Endometrial microvascular endothelial cells (primary cell): ENCODE results near the gene MOB3C. TPM values are rescaled to one million over a fixed set of nuclear protein-coding genes. Genes with fewer than 3 reads are reported as not detected.
"Not testable (repeated sequence)": the region's sequence is repeated elsewhere in the genome, so short reads cannot be mapped to it uniquely, and the experiment has no call there.

Experiments
- in situ Hi-C: cut with HindIII; loops from 2 replicates; pipeline ENCODE4 v1.10.0; 2017; ENCODE audit warnings: low sequenced_read_pairs, low pct_unique_long_range_greater_than_20kb; ENCODE audit errors: inconsistent ontology term
- total RNA-seq: library from RNA; depleted of rRNA; stranded (reverse); fragments of >200 nt; gene quantifications from one replicate; pipeline ENCODE4 v1.2.3, GENCODE V29; 2015; ENCODE audit errors: inconsistent ontology term

Gene MOB3C
- 3.3 TPM for total RNA-seq

DNA sequence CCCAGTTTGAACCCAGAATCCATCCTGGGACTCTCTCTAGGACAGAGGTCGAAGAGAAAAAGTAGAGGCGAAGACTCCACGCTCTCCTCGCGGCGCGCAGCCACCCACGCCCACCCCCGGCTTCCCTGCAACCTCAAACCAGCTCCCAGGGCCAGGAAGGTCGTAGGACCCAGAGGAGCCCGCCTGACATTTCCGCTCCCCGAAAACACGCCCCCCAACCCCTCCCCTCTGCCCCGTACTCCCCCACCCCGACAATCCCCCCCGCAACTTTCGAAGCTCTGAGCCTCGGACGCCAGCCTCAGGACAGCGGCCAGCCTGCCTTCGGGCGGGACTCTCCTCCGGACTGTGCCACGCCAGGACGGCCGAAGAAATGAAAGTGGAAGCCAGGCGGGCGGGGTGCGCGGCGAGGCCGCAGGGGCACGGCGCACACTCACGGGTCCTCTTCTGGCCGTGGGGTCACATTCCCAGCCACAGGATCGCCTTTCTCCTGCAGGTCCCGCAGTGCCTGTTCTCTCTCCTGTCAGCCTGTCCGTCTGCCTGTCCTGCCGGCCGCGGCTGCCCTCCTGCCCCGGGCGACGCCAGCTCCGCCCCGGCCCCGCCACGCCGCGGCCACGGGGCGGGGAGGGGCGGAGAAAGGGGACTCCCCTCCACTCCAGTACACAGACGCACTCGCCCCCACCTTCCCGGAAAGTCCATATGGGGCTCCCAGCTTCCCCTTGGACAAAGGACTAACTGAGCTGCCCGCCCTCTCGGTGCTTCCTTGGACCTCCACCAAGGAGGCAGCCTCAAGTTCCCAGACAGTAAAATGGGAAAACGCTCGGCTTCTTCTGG lies at the start of gene MOB3C:
Gene MOB3C (minus strand): TSS at position 535 of the 831 bp plus-strand sequence. CDS start 3,490 bp downstream, outside the sequence.
- in situ Hi-C loops, result no loop called here

DNA sequence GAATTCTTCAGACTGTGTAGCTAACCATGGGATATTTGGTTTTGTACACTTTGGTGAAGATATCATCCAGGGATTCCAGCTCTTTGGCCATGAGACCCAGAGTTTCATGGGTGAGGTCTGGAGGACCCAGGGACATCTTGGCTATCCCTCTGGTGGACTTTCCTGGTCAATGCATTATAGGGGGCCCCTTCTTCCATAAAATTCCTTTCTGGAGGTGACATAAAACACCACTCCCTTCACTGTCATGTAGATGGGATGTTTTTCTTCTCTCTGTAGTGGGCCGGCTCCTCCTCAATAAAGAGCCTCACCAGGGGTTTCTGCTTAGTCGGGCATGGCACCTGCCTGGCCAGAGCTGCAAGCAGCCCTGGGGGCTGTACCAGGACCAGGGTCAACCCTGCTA lies 49.4 kb upstream of the MOB3C start:
- in situ Hi-C loops, result no loop called here

DNA sequence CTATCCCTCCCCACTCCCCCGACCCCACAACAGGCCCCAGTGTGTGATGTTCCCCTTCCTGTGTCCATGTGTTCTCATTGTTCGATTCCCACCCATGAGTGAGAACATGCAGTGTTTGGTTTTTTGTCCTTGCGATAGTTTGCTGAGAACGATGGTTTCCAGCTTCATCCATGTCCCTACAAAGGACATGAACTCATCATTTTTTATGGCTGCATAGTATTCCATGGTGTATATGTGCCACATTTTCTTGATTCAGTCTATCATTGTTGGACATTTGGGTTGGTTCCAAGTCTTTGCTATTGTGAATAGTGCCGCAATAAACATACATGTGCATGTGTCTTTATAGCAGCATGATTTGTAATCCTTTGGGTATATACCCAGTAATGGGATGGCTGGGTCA lies 46.3 kb upstream of the MOB3C start:
- in situ Hi-C loops, result not testable (repeated sequence)

DNA sequence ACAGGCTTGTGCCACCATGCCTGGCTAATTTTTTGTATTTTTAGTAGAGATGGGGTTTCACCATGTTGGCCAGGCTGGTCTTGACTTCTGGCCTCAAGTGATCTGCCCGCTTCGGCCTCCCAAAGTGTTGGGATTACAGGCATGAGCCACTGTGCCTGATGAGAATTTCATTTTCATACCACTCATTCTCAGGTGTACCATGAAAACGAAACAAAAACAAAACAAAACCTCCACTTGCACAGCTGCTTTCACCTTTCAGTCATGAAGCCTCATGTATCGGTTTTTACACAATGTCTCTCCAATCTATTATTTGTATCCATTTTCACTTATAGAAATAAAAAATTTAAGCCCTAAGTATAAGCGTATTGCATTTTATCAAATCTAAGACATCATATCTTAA lies 43.5 kb upstream of the MOB3C start:
- in situ Hi-C loops, result not testable (repeated sequence)

DNA sequence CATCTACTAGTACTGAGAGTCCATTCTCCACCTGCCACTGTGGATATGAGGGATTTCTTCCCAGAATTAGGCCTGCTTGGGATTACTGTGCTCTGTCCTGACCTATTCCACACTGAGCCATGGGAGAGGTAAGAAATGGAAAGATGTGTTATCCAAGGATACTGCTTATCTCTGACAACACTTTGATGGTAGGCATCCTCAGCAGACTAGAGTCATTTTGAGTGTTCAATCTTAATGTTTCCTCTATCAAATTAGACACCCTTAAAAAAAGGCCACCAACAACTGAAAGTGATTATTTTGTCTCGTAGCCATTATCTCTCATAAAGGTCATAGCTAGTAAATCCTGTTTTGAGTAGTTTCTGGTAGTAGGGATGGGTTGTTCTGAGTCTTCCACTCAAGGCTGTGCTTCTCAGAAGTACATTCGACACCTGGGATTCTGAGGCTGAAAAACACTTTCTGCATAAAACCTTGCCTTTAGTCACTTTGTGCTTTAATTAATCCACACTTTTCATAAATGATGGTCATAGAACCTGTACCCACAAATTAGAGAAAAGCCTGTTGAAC lies 42.8 kb upstream of the MOB3C start:
- in situ Hi-C loops, result no loop called here

DNA sequence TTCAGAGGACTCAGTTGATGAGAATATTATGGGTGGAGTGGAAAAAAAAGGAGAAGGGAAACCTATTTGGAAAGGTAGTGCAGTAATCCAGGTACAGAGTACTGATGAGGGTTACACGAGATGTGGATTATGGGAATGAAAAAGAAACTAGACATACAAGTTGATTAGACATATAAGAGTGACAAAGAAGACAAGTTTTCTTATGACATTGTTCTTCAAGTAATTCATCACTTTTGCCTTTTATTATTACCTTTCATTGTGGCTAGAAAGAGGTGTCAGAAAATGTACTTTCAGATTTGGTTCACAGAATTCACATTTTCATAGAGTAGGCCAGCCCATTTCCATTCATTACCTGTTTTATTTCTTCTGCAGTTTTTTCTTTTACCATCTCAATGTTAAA lies 41.2 kb upstream of the MOB3C start:
- in situ Hi-C loops, result no loop called here

DNA sequence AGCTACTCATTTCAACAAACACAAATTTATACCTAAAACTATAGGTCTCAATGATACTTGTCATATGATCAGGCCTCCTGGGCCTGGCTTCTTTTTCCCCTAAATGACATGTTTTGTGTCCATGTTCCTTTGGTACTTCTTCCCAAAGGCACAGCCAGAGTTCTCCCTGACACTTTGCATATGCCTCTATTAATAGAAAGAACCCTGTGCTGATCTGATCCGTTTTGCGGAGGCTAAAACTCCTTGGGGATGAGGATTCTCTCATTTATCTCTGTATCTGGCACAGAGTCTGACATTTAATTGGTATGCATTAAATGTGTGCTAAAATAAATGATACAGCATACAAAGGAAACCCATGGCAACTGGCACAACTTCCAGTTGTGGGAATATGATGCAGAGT lies 40.0 kb upstream of the MOB3C start:
- in situ Hi-C loops, result no loop called here

DNA sequence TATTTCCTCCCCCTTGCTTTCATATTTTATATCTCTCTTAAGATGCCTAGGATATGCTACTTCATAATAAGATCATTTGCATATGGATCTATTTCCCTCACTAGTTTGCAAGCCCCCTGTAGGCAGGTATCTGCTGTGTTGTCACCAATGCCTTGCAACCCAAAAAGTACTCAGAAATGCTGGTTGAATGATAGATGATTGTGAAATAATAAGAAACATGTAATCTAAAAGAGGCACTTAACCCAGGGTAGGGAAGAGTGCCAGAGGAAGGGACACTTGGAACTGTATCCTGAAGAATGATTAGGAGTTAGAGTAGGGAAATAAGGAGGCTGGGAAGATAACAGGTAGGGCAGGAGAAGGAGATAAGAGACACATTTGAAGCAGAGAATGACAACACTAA lies 39.2 kb upstream of the MOB3C start:
- in situ Hi-C loops, result no loop called here

DNA sequence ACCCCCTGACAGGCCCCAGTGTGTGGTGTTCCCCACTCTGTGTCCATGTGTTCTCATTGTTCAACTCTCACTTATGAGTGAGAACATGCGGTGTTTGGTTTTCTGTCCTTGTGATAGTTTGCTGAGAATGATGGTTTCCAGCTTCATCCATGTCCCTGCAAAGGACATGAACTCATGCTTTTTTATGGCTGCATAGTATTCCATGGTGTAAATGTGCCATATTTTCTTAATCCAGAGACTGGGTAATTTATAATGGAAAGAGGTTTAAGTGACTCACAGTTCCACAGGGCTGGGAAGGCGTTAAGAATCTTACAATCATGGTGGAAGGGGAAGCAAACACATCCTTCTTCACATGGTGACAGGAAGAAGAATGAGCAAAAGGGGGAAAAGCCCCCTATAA lies 38.1 kb upstream of the MOB3C start:
- in situ Hi-C loops, result not testable (repeated sequence)

DNA sequence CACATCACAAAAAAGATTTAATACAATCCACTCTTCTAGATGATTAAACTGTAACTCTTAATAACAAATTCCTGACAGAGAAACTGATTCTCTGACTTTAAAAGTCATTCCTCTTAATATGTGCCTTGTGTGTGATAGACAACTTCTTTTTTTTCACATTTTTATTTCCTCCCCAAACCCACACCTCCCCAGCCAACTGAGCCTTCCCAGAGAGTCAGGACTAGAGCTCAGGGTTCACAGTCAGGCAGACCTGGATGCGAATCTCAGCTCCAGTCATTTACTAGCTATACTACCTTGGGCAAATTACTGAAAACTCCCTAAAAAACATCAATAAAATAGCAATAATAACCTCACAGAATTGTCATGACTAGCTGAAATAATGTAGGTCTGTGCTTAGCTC lies 37.4 kb upstream of the MOB3C start:
- in situ Hi-C loops, result no loop called here

DNA sequence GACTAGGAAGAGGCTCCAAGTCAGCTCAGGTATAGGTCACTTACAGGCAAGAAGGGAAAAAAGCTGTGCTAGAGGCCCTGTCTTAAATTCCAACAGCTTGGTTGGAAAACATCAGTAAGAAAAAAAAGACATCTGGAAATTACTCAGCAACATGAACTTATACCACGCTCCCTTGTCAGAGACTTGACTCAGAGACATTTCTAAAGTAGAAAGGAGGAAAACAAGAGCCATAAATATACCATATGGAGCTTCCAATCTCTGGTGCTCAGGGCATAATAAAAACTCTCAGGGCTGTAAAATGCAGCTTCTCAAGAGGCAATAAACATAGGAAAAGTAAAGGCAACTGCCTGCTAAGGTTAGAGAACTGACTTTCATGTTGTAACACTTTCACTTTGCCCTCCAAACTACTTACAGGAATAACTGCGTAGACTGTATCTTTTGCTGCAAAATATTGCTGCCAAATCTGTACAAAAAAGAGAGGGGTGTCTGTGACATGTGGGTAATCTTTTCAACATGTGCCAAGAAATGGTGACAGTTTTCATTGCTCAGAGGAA lies 36.9 kb upstream of the MOB3C start:
- in situ Hi-C loops, result no loop called here

DNA sequence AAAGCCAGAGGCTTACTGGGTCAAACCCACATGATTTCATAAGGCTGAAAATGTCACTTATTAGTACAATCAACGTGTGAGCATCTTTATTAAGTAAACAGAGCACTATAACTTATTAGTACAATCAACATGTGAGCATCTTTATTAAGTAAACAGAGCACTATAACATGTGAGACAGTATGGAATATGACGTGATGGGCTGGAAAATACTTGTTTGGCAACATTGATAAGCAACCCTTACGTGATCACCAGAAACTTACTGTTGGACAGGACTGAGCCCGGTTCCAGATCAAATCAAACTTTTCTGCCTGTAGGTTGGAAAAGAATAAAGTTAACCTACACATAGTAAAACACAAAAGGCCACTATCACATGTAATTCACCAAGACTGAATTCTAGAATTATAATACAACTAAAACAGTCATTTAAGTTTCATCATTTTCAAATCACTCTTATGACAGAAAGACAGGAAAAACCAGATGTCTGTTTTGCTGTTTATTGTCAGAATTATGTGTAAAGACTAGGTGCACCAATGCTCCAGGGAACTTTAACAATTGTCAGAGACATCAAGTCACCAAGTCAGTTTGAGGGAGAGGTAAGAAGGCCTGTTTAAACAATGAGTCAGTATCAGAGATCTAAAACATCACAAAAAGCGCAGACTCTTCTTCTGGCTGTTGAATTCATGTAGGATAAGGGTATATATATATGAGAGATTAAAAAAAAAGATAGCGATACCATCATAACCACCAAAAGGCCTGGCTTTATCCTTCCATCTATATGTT lies 35.9 kb upstream of the MOB3C start:
- in situ Hi-C loops, result no loop called here

DNA sequence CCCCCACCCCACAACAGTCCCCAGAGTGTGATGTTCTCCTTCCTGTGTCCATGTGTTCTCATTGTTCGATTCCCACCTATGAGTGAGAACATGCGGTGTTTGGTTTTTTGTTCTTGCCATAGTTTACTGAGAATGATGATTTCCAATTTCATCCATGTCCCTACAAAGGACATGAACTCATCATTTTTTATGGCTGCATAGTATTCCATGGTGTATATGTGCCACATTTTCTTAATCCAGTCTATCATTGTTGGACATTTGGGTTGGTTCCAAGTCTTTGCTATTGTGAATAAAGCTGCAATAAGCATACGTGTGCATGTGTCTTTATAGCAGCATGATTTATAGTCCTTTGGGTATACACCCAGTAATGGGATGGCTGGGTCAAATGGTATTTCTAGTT lies 34.5 kb upstream of the MOB3C start:
- in situ Hi-C loops, result not testable (repeated sequence)

DNA sequence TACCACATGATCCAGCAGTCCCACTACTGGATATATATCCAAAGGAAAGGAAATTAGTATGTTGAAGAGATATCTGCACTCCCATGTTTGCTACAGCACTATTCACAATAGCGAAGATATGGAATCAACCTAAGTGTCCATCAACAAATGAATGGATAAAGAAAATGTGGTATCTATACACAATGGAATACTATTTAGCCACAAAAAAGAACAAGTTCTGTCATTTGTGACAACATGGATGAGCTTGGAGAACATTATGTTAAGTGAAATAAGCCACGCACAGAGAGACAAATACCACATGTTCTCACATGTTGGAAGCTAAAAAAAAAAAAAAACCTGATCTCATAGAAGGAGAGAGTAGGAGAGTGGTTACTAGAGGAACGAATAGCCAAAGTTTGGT lies 33.9 kb upstream of the MOB3C start:
- in situ Hi-C loops, result no loop called here

DNA sequence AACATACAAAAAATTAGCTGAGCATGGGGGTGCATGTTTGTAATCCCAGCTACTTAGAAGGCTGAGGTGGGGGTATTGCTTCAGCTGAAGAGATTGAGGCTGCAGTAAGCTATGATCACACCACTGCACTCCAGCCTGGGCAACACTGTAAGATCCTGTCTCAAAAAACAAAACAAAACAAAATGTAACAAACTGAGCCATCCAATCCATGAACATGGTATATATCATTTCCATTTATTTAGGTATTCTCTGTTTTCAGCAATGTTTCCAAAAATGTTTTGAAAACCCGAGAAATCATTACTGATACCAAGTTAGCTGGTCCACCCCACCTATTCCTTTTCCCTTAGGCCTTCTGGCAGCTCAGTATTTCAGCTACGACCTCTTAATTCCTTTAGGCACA lies 33.2 kb upstream of the MOB3C start:
- in situ Hi-C loops, result no loop called here

DNA sequence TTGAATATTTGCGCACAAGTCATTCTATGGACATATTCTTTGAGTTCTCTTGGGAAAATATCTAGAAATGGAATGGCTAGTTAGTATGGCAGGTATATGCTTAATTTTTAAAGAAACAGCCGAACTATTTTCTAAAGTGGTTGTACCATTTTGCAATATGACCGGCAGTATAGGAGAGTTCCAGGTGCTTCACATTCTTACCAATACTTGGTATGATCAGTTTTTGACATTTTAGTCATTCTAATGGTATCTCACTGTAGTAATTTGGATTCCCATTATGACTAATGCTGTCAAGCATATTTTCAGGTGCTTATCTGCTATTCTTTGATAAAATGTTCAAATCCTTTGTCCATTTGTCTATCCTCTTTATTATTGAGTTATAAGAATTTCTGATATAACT lies 31.0 kb upstream of the MOB3C start:
- in situ Hi-C loops, result no loop called here

DNA sequence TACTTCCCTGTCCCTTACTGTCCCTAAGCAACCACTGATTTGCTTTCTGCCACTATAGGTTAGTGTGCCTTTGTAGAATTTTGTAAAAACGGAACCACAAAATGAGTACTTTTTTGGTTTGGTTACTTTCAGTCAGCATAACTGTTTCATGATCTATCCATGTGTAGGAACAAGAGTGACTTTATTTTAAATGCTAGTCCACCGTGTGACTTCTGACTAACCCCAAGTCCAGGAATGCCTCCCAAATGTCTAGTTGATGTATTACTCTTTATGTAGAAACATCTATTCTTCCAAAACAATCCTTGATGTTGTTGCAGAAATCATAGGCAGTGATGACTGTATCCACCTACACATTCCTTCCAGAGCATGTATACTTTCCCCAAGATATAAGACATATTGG lies 30.2 kb upstream of the MOB3C start:
- in situ Hi-C loops, result no loop called here

DNA sequence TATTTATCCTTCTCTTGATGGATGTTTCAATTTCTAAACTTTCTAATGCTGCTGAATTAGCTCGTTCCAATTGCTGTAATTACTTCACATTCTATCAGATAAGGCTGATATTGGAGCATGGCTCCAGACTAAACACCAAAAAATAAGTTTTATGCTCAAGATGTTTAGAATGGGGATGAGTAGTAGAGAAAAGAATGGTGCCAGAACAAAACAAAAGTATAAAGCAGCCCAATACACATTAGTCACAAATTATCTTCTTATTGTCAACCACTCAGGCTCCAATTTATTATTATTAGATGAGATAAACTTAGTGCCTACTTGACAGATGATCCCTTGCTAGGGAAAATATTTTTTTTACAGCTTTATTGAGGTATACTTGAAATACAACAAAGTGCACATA lies 29.7 kb upstream of the MOB3C start:
- in situ Hi-C loops, result no loop called here

DNA sequence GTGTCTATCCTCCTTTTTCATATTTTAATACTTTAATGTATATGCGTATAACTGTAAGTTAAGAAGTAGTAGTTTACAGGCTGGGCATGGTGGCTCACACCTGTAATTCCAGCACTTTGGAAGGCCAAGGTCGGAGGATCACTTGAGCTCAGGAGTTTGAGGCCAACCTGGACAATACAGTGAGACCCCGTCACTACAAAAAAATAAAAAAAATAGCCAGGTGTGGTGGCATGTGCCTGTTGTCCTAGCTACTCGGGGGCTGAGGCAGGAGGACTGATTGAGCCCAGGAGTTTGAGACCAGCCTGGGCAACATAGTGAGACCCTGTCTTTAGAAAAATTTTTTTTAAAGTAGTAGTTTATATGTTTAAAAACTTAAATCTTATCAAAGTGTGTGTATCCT lies 29.2 kb upstream of the MOB3C start:
- in situ Hi-C loops, result no loop called here

DNA sequence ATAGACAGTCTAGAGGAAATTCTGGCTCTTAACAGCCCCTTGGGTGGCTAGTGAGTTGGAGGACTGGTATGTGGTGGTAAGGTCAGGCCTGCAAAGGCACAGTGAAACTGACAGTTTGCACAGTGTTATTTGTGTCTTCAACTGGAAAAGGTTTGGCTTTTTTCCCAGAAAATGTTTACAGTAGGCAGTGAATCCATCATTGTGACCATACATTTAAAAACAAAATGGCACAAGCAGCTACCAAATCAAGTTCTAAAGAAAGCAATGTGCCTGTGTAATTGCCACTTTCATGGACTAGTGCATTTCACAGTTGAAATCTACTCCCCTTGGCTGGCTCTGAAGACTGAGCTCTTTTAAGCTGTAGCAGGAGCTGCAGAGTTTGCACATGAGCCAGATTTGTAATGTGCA lies 26.8 kb upstream of the MOB3C start:
- in situ Hi-C loops, result no loop called here
